GM12874 (cell line): ENCODE results near the gene PARN.

Experiments
- TF ChIP-seq, protein P1 (sequence below): IDR thresholded peaks from 2 replicates; pipeline ENCODE4 v1.5.1; 2011; ENCODE audit warnings: low read depth, mild to moderate bottlenecking, control low read depth, low read length, moderate library complexity; ENCODE audit not compliant: insufficient read depth

PARN gene

DNA sequence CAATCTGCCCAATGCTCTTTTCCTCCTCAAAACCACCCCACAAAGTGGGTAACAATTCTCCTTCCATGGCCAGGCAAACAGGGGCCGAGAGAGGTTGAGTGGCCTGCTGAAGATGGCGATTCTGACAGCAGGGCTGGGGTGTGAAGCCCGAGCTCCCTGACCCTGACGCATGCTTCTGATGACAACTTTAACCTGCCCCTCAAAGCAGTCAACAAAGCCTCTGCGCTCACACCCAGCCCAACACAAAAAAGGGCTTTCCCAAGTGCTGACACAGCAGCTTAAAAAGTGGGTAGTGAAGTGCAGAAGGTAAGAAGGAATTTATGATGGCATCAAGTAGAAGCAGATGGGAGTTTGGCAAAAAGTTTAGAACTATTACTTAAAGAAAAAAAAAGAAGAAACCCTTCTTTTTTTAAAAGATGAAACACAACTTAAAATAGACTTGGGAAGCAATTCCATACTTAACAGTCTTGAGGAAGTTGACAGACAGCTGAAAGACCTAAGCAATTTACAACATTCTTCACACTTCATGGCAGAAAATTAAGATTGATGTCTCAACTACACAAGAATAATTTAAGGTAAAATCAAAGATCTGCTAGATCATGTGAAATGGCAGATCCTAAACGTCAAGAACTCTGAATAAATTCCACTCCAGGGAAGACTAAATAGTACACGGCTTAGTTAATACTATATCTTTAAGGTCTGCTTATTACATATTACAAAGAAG is 133.9 kb downstream of the PARN start:
- TF ChIP-seq, protein P1, sequence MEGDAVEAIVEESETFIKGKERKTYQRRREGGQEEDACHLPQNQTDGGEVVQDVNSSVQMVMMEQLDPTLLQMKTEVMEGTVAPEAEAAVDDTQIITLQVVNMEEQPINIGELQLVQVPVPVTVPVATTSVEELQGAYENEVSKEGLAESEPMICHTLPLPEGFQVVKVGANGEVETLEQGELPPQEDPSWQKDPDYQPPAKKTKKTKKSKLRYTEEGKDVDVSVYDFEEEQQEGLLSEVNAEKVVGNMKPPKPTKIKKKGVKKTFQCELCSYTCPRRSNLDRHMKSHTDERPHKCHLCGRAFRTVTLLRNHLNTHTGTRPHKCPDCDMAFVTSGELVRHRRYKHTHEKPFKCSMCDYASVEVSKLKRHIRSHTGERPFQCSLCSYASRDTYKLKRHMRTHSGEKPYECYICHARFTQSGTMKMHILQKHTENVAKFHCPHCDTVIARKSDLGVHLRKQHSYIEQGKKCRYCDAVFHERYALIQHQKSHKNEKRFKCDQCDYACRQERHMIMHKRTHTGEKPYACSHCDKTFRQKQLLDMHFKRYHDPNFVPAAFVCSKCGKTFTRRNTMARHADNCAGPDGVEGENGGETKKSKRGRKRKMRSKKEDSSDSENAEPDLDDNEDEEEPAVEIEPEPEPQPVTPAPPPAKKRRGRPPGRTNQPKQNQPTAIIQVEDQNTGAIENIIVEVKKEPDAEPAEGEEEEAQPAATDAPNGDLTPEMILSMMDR, result no peak

GRCh38 chr16:14495213-14496046 is 134.6 kb downstream of the PARN start:
- TF ChIP-seq, protein P1, result no peak

DNA sequence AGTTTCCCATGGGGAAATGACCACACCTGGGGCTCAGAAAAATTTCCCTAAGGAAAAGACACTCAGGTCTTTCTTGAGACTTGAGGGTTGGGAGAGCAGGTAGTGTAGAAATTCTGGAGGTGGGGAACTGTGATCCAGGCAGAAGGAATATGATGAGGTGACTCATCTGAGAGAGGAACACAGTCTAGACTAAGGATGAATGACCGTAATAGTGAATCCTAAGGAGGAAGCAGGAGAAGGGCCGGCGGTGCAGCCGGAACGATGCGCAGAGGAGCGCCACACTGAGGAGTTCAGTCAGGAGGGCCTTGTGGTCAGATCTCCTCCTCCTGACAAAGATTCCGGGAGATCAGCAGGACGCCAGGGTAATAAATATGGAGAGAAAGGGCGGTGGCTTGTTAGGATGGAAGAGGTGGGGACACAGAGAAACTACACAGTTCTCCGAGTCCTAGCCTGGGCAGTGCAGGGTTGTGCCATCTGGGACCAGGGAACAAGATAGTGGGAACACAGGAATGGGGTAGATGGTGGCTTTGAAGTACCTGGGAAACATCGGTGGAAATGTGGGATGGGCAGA is 135.6 kb downstream of the PARN start:
- TF ChIP-seq, protein P1, result no peak

GRCh38 chr16:14493791-14494190 is 136.3 kb downstream of the PARN start:
- TF ChIP-seq, protein P1, result no peak

DNA sequence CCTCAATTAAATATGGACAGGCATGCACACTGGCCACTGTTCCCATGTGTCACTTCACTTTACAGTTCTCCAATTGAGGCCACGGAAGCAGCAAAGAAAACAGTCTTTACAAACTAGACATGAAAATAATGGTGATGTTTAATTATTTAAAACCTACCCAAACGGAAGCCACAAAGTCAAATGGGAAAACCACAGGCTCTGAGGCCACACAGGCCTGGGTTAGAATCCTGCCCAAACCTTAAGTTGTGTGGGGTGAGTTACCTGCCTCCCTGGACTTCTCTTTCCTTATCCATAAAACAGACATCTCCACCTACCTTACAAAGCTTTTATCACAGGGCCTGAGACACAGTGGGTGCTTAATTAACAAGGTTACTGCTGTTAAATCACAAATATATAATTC is 137.4 kb downstream of the PARN start:
- TF ChIP-seq, protein P1, result no peak

DNA sequence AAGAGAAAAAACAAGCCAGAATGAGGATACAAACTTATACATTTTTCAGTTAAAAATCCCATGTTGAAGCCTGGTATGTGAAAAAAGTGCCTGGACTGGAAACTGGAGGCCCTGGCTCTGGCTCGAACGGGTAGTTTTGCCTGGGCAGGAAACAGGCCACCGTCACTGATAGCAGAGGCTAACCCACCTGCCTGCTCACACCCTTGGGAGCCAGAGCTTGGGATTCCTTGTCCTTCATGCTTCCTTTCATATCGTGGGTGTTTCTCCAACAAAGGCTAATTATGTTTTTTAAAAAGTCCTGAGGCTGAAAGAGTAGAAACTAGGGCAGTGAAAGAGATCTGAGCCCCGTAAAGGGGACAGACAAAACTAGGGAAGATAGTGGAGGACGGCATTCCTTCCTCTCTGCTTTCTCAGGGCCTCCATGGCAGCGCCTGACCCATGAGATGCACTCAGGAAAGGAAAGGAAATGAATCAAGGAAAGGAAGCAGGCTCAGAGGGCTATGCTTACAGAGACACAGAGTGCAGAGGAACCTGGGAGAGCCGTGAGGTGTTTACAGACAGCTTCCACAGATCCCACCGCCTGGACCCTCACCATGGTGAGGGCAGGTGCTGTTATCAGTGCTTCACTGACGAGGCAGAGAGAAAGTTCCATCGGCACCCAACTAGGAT is 138.1 kb downstream of the PARN start:
- TF ChIP-seq, protein P1, result no peak

- TF ChIP-seq, protein P1, result no peak
Measured at GRCh38 chr16:14490235-14490634, 139.8 kb downstream of the PARN start.
